ENCODE data around the gene GPATCH1. TPM values are rescaled to one million over a fixed set of nuclear protein-coding genes. Genes with fewer than 3 reads are reported as not detected.

GPATCH1 gene
- total RNA-seq, 1 donor from 2014 or later = 6.3 TPM

DNA sequence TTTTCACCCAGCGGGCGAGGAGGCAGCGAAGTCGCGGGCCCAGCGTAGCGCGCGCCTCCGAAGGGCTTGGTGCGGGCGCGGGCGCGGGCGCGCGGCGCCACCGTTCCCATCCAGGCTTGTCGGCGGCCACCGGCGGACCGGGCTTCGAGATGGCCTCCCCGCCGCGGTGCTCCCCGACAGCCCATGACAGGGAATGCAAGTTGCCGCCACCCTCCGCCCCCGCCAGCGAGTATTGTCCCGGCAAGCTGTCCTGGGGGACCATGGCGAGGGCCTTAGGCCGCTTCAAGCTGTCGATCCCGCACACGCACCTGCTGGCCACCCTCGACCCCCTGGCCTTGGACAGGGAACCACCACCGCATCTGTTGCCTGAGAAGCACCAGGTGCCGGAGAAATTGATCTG, 51.0 kb downstream of the GPATCH1 start, which contains the start of gene WDR88:
Gene WDR88, plus strand, starts transcription at position 94 of the 400 bp plus-strand sequence. Its CDS starts 56 bp downstream, at position 150.
- TF ChIP-seq, protein P1, sequence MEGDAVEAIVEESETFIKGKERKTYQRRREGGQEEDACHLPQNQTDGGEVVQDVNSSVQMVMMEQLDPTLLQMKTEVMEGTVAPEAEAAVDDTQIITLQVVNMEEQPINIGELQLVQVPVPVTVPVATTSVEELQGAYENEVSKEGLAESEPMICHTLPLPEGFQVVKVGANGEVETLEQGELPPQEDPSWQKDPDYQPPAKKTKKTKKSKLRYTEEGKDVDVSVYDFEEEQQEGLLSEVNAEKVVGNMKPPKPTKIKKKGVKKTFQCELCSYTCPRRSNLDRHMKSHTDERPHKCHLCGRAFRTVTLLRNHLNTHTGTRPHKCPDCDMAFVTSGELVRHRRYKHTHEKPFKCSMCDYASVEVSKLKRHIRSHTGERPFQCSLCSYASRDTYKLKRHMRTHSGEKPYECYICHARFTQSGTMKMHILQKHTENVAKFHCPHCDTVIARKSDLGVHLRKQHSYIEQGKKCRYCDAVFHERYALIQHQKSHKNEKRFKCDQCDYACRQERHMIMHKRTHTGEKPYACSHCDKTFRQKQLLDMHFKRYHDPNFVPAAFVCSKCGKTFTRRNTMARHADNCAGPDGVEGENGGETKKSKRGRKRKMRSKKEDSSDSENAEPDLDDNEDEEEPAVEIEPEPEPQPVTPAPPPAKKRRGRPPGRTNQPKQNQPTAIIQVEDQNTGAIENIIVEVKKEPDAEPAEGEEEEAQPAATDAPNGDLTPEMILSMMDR (IDR thresholded peaks at IDR 0.05; ENCODE audit: insufficient read depth, low read length, severe bottlenecking) = no peak
- Histone ChIP-seq H3K4me3 (ENCODE audit: low read depth, low read length) (no peak within 1 kb of the TSS), H3K27me3 (ENCODE audit: control insufficient read depth, insufficient read depth, low read length) (no peaks in the 10 kb centered on the region), H3K36me3 (ENCODE audit: control insufficient read depth, insufficient read depth, low read length) (no peaks in the 10 kb centered on the region)
- FAIRE-seq = no peak
- DNase-seq (ENCODE audit: low read depth) = no peak

GRCh38 chr19:33132425-33132824, 51.4 kb downstream of the GPATCH1 start:
- Histone ChIP-seq H3K4me3 (ENCODE audit: low read depth, low read length) (no peak overlapping the region), H3K36me3 (ENCODE audit: control insufficient read depth, insufficient read depth, low read length) (no peaks in the 10 kb centered on the region), H3K27me3 (ENCODE audit: control insufficient read depth, insufficient read depth, low read length) (no peaks in the 10 kb centered on the region)
- TF ChIP-seq, protein P1 (IDR thresholded peaks at IDR 0.05; ENCODE audit: insufficient read depth, low read length, severe bottlenecking) = peak; percentile 38
- FAIRE-seq (no peak), DNase-seq (ENCODE audit: low read depth) (no peak)

DNA sequence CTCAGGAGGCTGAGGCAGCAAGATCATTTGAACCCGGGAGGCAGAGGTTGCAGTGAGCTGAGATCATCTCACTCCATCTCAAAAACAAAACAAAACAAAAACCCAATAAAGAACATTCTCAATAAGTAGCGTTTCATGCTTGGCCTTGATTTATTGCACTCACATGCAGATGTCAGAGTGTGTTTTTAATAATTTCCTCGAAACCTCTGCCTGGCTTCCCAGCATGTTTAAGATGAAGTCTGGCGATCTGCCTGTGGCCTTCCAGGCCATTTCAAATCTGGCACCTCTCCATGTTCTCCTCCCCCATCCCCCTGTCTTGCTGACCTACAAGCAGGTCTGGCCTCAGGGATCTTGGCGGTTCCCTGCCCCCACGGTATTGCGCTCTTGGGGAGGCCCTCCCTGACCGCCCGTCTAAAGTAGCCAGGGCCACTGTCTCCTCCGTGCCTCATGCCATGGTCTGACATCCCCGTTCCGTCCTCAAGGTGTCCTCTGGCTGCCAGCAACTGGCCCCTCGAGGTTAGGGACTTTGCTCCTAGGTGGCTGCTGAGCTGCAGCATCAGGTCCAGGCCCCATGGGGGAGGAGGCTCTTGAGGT, 52.6 kb downstream of the GPATCH1 start:
- no peak for FAIRE-seq

DNA sequence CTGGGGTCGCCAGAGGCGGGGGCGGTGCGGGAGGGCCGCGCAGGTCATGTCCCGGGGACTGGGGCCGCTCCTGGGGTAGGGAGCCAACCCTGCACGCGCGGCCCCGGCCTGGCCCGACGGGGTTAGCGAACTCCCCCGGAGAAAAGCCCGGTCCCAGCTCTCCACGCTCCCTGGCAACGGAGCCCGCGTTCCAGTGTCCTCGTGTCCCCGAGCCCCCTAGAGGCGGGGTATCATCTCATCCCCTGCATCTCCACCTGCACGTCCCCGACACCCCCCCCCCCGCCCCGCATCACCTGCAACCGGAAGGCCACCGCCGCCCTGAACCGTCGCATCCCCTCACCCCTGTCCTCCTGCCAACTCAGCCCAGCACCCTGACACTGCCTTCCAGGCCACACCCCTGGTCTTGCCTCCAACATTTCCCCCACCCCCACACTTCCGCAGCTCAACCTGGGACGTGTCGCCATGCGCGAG, 53.6 kb downstream of the GPATCH1 start:
- Histone ChIP-seq H3K4me3 (ENCODE audit: low read depth, low read length) (no peak overlapping the region), H3K27me3 (ENCODE audit: control insufficient read depth, insufficient read depth, low read length) (no peaks in the 10 kb centered on the region), H3K36me3 (ENCODE audit: control insufficient read depth, insufficient read depth, low read length) (no peaks in the 10 kb centered on the region)
- no peak for DNase-seq (ENCODE audit: low read depth)
- TF ChIP-seq, protein P1 (IDR thresholded peaks at IDR 0.05; ENCODE audit: insufficient read depth, low read length, severe bottlenecking) = no peak
- FAIRE-seq = no peak

More for the DNA sequence above, 52.6 kb downstream of the GPATCH1 start:
- no peaks in the 10 kb centered on the region for H3K36me3 ChIP-seq (ENCODE audit: control insufficient read depth, insufficient read depth, low read length)
- H3K4me3 ChIP-seq (ENCODE audit: low read depth, low read length) = no peak overlapping the region
- no peaks in the 10 kb centered on the region for H3K27me3 ChIP-seq (ENCODE audit: control insufficient read depth, insufficient read depth, low read length)
- TF ChIP-seq, protein P1 (IDR thresholded peaks at IDR 0.05; ENCODE audit: insufficient read depth, low read length, severe bottlenecking) = no peak
- no peak for DNase-seq (ENCODE audit: low read depth)

- Histone ChIP-seq H3K36me3 (ENCODE audit: control insufficient read depth, insufficient read depth, low read length) (no peaks in the 10 kb centered on the region), H3K27me3 (ENCODE audit: control insufficient read depth, insufficient read depth, low read length) (no peaks in the 10 kb centered on the region), H3K4me3 (ENCODE audit: low read depth, low read length) (no peak overlapping the region)
- DNase-seq (ENCODE audit: low read depth) (no peak), FAIRE-seq (no peak)
- TF ChIP-seq, protein P1 (IDR thresholded peaks at IDR 0.05; ENCODE audit: insufficient read depth, low read length, severe bottlenecking) = no peak
Measured at GRCh38 chr19:33139165-33139564, 58.2 kb downstream of the GPATCH1 start.
